GM19193 (cell line): ENCODE results near the gene PLCD4.

Experiments used
- POLR2A ChIP-seq: IDR thresholded peaks from 4 replicates; pipeline ENCODE4 v1.6.1; 2011; ENCODE audit not compliant: insufficient read depth, insufficient read length; ENCODE audit errors: extremely low read depth

Gene PLCD4

GRCh38 chr2:218583983-218584850 lies 23.5 kb upstream of the PLCD4 start:
- no peak for TF ChIP-seq POLR2A

GRCh38 chr2:218585541-218585940 lies 22.2 kb upstream of the PLCD4 start:
- no peak for TF ChIP-seq POLR2A

DNA sequence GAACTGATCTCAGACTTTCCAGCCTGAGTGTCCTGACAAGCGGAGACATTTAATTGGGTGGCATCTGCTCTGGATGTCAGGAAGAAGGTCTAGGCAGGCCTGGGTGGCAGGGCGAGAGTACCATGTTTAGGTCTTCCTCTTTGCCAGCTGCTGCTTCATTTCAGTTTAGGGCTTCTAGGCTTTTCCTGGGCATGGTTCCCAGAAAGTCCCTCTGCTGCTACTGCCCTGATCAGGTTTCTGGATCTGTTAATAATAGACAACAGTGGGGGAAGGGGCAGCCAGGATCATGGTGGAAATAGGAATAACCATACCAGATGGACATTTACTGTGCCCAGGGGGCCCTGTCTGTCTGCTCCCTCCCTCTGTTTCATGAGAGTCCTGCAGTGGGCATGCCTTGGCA lies 2.3 kb upstream of the PLCD4 start:
- TF ChIP-seq POLR2A = no peak

- TF ChIP-seq POLR2A = no peak
These were observed 8.2 kb downstream of the PLCD4 start for GRCh38 chr2:218615868-218616315.

- no peak for TF ChIP-seq POLR2A
These were observed 10.6 kb downstream of the PLCD4 start for GRCh38 chr2:218618102-218618860.

DNA sequence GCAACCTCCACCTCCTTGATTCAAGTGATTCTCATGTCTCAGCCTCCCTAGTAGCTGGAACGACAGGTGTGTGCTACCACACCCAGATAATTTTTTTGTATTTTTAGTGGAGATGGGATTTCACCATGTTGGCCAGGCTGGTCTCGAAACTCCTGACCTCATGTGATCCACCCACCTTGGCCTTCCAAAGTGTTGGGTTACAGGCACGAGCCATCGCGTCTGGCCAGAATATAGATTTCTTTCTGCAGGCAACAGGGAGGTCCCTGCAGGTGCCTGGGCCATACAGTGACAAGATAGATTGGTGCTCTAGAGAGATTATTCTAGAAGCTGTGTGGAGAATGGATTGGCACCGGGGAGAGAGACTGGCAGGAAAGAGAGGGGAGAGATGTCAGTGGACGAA lies 13.3 kb downstream of the PLCD4 start:
- no peak for TF ChIP-seq POLR2A

DNA sequence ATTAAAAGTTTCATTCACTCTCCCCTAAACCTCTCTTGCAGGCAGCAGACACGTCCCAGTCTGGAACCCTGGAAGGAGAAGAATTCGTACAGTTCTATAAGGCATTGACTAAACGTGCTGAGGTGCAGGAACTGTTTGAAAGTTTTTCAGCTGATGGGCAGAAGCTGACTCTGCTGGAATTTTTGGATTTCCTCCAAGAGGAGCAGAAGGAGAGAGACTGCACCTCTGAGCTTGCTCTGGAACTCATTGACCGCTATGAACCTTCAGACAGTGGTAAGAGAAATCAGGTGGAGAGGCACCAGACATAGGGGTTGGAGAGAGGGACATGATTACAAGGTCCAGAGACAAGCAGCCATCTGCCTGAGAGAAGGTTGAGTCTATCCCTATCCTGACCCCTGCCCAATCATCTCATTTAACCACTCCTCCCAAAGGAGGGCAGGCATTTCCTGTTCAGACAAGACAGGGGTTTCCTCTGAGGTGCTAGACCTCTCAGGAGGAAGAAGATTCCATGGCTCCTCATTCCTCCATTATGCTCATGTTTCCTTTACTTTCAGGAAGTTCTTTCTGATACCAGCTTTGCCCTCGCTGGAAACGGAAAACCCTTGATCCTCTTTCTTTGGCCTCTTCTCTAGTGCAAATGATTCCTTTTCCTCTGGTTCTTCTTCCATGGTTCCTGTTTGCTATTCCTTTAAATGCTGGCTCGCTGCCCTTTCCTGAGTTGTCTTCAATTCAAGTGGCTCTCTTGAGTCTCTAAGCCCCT lies 15.1 kb downstream of the PLCD4 start:
- no peak for TF ChIP-seq POLR2A

DNA sequence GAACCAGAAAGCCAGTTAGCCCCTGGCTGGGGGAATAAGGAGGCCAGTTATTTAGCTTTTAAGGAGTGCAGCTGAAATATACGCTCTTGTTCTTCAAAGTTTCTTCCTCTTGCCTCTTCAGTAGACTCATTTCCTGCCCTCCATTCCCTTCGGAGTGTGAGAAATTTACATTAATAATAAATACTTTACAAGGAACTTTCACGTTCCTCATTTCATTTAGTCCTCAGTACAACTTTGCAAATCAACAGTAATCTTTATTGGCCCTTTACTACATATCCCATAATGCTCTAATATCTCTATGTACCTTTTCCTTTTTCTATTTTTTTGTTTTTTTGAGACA lies 15.6 kb downstream of the PLCD4 start:
- no peak for TF ChIP-seq POLR2A

GRCh38 chr2:218626369-218626768 lies 18.7 kb downstream of the PLCD4 start:
- no peak for TF ChIP-seq POLR2A

GRCh38 chr2:218627939-218628338 lies 20.2 kb downstream of the PLCD4 start:
- TF ChIP-seq POLR2A = no peak

GRCh38 chr2:218631837-218632236 lies 24.1 kb downstream of the PLCD4 start:
- no peak for TF ChIP-seq POLR2A

- no peak for TF ChIP-seq POLR2A
These were observed 28.0 kb downstream of the PLCD4 start for GRCh38 chr2:218635719-218636118.

- TF ChIP-seq POLR2A = no peak
These were observed 30.7 kb downstream of the PLCD4 start for GRCh38 chr2:218638372-218638771.

GRCh38 chr2:218642121-218642656 lies 34.5 kb downstream of the PLCD4 start:
- no peak for TF ChIP-seq POLR2A

- TF ChIP-seq POLR2A = no peak
These were observed 35.1 kb downstream of the PLCD4 start for GRCh38 chr2:218642786-218643185.

- TF ChIP-seq POLR2A = no peak
These were observed 36.1 kb downstream of the PLCD4 start for GRCh38 chr2:218643751-218644310.

DNA sequence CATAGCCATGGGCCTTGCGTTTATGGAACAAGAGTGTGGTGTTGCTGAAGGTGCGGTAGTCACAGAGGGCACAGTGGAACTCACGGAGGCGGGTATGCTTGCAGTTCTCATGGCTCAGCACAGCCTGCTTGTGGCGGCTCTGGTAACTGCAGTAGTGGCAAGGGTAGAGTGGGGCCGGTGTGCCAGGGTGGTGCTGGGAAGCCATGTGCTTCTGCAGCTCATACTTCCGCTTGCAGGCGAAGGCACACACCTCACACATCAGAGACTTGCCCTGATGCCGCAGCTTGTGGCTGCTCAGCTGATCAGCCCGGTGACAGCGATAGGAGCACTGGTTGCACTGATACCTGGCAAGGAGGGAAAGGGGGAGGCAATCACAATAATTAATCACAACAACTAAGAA lies 37.0 kb downstream of the PLCD4 start:
- TF ChIP-seq POLR2A = no peak
